ENCODE data around the gene ELMO1. TPM values are rescaled to one million over a fixed set of nuclear protein-coding genes. Genes with fewer than 3 reads are reported as not detected.

The ELMO1 gene
- total RNA-seq, 4 donors from 2014 or later: 24.6 to 120 (median 71.9) TPM

DNA sequence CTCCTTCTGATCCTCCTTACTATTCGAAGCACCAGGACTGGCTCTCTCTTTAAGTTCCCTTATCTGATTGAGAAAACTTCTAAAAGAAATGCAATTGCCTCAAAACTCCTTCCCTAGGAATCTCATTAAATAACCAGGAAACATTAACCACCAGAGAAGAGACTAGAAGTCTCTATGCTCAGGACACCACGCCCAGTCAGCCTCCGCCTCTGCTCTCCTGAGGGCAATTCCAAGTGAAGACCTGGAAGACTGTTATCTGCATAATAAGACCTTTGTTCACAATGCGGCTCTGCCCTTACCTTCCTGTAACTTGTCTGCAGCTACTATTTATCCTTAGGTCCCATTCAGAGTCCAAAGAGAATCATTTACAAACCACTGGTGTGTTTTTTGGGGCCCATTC lies 78.8 kb downstream of the ELMO1 start:
- H3K4me3 ChIP-seq: no peak overlapping the region
- peak overlapping the region in 1 of 4 donors; percentile 42 for H3K27ac ChIP-seq
- intact Hi-C loops (cut with DNase I; ENCODE audit: low total_unique reads): no loop called here
- TF ChIP-seq POLR2AphosphoS5 (IDR thresholded peaks at IDR 0.05) (no peak), EP300 (IDR thresholded peaks at IDR 0.05; ENCODE audit: low read depth) (no peak), POLR2A (IDR thresholded peaks at IDR 0.05) (no peak)
- TF ChIP-seq, protein P1, sequence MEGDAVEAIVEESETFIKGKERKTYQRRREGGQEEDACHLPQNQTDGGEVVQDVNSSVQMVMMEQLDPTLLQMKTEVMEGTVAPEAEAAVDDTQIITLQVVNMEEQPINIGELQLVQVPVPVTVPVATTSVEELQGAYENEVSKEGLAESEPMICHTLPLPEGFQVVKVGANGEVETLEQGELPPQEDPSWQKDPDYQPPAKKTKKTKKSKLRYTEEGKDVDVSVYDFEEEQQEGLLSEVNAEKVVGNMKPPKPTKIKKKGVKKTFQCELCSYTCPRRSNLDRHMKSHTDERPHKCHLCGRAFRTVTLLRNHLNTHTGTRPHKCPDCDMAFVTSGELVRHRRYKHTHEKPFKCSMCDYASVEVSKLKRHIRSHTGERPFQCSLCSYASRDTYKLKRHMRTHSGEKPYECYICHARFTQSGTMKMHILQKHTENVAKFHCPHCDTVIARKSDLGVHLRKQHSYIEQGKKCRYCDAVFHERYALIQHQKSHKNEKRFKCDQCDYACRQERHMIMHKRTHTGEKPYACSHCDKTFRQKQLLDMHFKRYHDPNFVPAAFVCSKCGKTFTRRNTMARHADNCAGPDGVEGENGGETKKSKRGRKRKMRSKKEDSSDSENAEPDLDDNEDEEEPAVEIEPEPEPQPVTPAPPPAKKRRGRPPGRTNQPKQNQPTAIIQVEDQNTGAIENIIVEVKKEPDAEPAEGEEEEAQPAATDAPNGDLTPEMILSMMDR (IDR thresholded peaks at IDR 0.05): no peak
- no peaks in the 10 kb centered on the region for H3K36me3 ChIP-seq
- no peaks in the 10 kb centered on the region for H3K9me3 ChIP-seq
- DNase-seq: peak; percentile 61
- H3K27me3 ChIP-seq: no peaks in the 10 kb centered on the region
- in situ Hi-C loops (cut with MboI; ENCODE audit: low pct_ligation_motif_present in 1 of 4, low pct_unique_long_range_greater_than_20kb in 1 of 4, low sequenced_read_pairs in 3 of 4): no loop called here
- 38 to 58% methylated on average over 2 to 4 of the region's 4 CpGs for WGBS, 2 donors (ENCODE audit: low coverage in 1 of 2)
- peaks cover 0 to 18% (median 2%) of the 10 kb centered on the region in 4 donors for H3K4me1 ChIP-seq

DNA sequence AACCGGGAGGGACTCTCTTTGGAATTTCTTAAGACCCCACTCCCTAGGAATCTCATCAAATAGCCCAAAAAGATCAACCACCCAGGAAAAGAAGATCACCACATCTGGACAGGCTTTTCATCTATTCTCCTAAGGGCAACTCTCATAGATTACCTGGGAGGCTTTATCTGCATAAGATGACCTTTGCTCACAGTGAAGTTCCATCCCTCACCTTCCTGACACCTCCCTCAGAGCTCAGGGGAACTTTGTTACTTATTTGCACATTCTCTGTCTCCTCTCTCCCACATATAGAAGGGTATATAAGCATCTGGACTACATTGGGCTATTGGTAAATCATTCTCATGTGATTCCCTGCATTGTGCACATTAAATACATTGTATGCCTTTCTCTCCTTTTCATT lies 80.1 kb downstream of the ELMO1 start:
- 75 to 77% methylated on average over 1 of the region's 1 CpG for WGBS, 2 donors (ENCODE audit: low coverage in 1 of 2)
- no peak for TF ChIP-seq EP300 (IDR thresholded peaks at IDR 0.05; ENCODE audit: low read depth)
- TF ChIP-seq, protein P1 (IDR thresholded peaks at IDR 0.05): no peak
- TF ChIP-seq POLR2A (IDR thresholded peaks at IDR 0.05): no peak
- no peak for TF ChIP-seq POLR2AphosphoS5 (IDR thresholded peaks at IDR 0.05)
- H3K4me3 ChIP-seq: no peak overlapping the region
- DNase-seq: no peak
- H3K27ac ChIP-seq: peak overlapping the region in 1 of 4 donors; percentile 11
- in situ Hi-C loops (cut with MboI; ENCODE audit: low pct_ligation_motif_present in 1 of 4, low pct_unique_long_range_greater_than_20kb in 1 of 4, low sequenced_read_pairs in 3 of 4) (no loop called here), intact Hi-C loops (cut with DNase I; ENCODE audit: low total_unique reads) (no loop called here)
- H3K36me3 ChIP-seq: no peaks in the 10 kb centered on the region
- H3K4me1 ChIP-seq: peaks cover 0 to 18% (median 2%) of the 10 kb centered on the region in 4 donors
- H3K9me3 ChIP-seq: no peaks in the 10 kb centered on the region
- no peaks in the 10 kb centered on the region for H3K27me3 ChIP-seq

DNA sequence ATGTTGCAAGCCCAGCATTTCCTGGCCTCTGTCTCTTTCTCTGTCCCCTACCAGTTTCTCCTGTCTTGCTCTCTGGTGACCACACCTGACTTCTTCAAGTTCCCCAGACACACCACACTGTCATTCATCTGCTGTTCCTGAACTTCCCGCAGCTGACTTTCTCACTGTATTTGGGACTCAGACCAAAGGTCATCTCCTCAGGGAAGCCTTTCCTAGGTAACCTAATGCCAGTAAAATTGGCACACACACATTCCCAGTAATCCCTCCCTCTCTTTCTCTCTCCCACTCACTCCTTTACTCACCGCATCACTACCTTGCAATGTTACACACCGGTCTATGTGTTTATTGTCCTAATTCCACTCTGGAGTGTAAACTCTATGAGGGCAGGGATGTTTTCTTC lies 81.7 kb downstream of the ELMO1 start:
- no peak for DNase-seq
- H3K9me3 ChIP-seq: no peaks in the 10 kb centered on the region
- in situ Hi-C loops (cut with MboI; ENCODE audit: low pct_ligation_motif_present in 1 of 4, low pct_unique_long_range_greater_than_20kb in 1 of 4, low sequenced_read_pairs in 3 of 4) (no loop called here), intact Hi-C loops (cut with DNase I; ENCODE audit: low total_unique reads) (no loop called here)
- WGBS, 2 donors (ENCODE audit: low coverage in 1 of 2): 73 to 79% methylated on average over 3 of the region's 3 CpGs
- H3K4me1 ChIP-seq: peaks cover 0 to 18% (median 2%) of the 10 kb centered on the region in 4 donors
- no peak overlapping the region for H3K27ac ChIP-seq
- no peaks in the 10 kb centered on the region for H3K36me3 ChIP-seq
- H3K4me3 ChIP-seq: no peak overlapping the region
- TF ChIP-seq, protein P1 (IDR thresholded peaks at IDR 0.05): no peak
- TF ChIP-seq POLR2A (IDR thresholded peaks at IDR 0.05) (no peak), POLR2AphosphoS5 (IDR thresholded peaks at IDR 0.05) (no peak), EP300 (IDR thresholded peaks at IDR 0.05; ENCODE audit: low read depth) (no peak)
- H3K27me3 ChIP-seq: no peaks in the 10 kb centered on the region

DNA sequence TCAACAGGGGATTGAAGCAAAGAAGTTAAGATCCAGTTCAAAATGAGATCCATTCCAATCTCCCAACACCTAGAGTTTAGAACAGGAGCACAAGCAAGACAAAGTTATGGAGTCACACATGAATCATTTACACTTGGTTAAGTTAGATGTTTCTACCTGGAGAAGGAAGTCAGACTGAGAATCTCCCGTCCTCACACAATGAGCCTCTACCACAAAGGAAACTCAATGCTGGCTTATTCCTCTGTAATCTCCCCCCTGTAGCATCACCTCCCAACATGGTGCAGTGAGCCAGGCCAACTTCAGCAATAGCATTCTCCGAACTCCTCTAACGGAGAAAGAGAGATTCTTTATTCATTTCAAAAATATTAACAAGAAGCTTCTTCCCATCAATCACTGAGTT lies 82.2 kb downstream of the ELMO1 start:
- no peaks in the 10 kb centered on the region for H3K9me3 ChIP-seq
- TF ChIP-seq POLR2A (IDR thresholded peaks at IDR 0.05): no peak
- no peak for TF ChIP-seq POLR2AphosphoS5 (IDR thresholded peaks at IDR 0.05)
- TF ChIP-seq, protein P1 (IDR thresholded peaks at IDR 0.05): no peak
- TF ChIP-seq EP300 (IDR thresholded peaks at IDR 0.05; ENCODE audit: low read depth): no peak
- intact Hi-C loops (cut with DNase I; ENCODE audit: low total_unique reads) (no loop called here), in situ Hi-C loops (cut with MboI; ENCODE audit: low pct_ligation_motif_present in 1 of 4, low pct_unique_long_range_greater_than_20kb in 1 of 4, low sequenced_read_pairs in 3 of 4) (no loop called here)
- no peak overlapping the region for H3K4me3 ChIP-seq
- no peak for DNase-seq
- H3K4me1 ChIP-seq: peaks cover 0 to 18% (median 2%) of the 10 kb centered on the region in 4 donors
- WGBS, 2 donors (ENCODE audit: low coverage in 1 of 2): 86 to 97% methylated on average over 3 of the region's 3 CpGs
- H3K27me3 ChIP-seq: no peaks in the 10 kb centered on the region
- no peaks in the 10 kb centered on the region for H3K36me3 ChIP-seq
- H3K27ac ChIP-seq: no peak overlapping the region

Measured in transverse colon (tissue), 4 donors.